Rectal smooth muscle tissue (tissue), 1 donor: ENCODE results near the gene TMEM220.

Experiments used
- H3K27ac ChIP-seq: one replicate; pipeline ENCODE4 v1.7.0; 2013; ENCODE audit warnings: low read depth, low read length, inconsistent platforms
- H3K27me3 ChIP-seq: one replicate; pipeline ENCODE4 v1.7.0; 2013; ENCODE audit warnings: low read length; ENCODE audit not compliant: control insufficient read depth, insufficient read depth
- H3K36me3 ChIP-seq: one replicate; pipeline ENCODE4 v1.7.0; 2013; ENCODE audit warnings: low read length; ENCODE audit not compliant: control insufficient read depth, insufficient read depth
- H3K4me1 ChIP-seq: one replicate; pipeline ENCODE4 v1.7.0; 2013; ENCODE audit warnings: low read length; ENCODE audit not compliant: control insufficient read depth, insufficient read depth
- H3K4me3 ChIP-seq: one replicate; pipeline ENCODE4 v1.7.0; 2013; ENCODE audit warnings: low read length
- H3K9ac ChIP-seq: one replicate; pipeline ENCODE4 v1.7.0; 2013; ENCODE audit warnings: low read length

The TMEM220 gene

GRCh38 chr17:10729334-10730193 lies at the start of gene TMEM220:
TSS of gene TMEM220 (minus strand) at chr17:10730023. CDS start at chr17:10729851, 172 bp downstream.
- Histone ChIP-seq H3K36me3 (no peaks in the 10 kb centered on the region), H3K27ac (peak within 1 kb of the TSS; percentile 96), H3K27me3 (no peaks in the 10 kb centered on the region), H3K4me1 (peaks cover 5% of the 10 kb centered on the region), H3K9ac (peak within 1 kb of the TSS; percentile 80), H3K4me3 (peak within 1 kb of the TSS; percentile 72)

- Histone ChIP-seq H3K9ac (no peak overlapping the region), H3K4me3 (no peak overlapping the region), H3K27me3 (no peaks in the 10 kb centered on the region), H3K27ac (no peak overlapping the region), H3K4me1 (no peaks in the 10 kb centered on the region), H3K36me3 (no peaks in the 10 kb centered on the region)
Measured at GRCh38 chr17:10779609-10780008, 49.8 kb upstream of the TMEM220 start.

- no peak overlapping the region for H3K9ac ChIP-seq
Measured at GRCh38 chr17:10777890-10778289, 48.1 kb upstream of the TMEM220 start.

GRCh38 chr17:10777131-10777807 lies 47.4 kb upstream of the TMEM220 start:
- Histone ChIP-seq H3K36me3 (no peaks in the 10 kb centered on the region), H3K27me3 (no peaks in the 10 kb centered on the region), H3K9ac (no peak overlapping the region), H3K4me1 (no peaks in the 10 kb centered on the region), H3K27ac (no peak overlapping the region), H3K4me3 (no peak overlapping the region)

More at GRCh38 chr17:10777890-10778289, 48.1 kb upstream of the TMEM220 start:
- no peaks in the 10 kb centered on the region for H3K4me1 ChIP-seq
- no peak overlapping the region for H3K4me3 ChIP-seq
- H3K27me3 ChIP-seq = no peaks in the 10 kb centered on the region
- no peaks in the 10 kb centered on the region for H3K36me3 ChIP-seq
- no peak overlapping the region for H3K27ac ChIP-seq

GRCh38 chr17:10776381-10776780 lies 46.6 kb upstream of the TMEM220 start:
- no peak overlapping the region for H3K27ac ChIP-seq
- H3K9ac ChIP-seq = no peak overlapping the region
- no peaks in the 10 kb centered on the region for H3K4me1 ChIP-seq
- no peak overlapping the region for H3K4me3 ChIP-seq
- H3K36me3 ChIP-seq = no peaks in the 10 kb centered on the region
- no peaks in the 10 kb centered on the region for H3K27me3 ChIP-seq

- Histone ChIP-seq H3K9ac (no peak overlapping the region), H3K4me1 (no peaks in the 10 kb centered on the region), H3K27me3 (no peaks in the 10 kb centered on the region), H3K36me3 (no peaks in the 10 kb centered on the region), H3K4me3 (no peak overlapping the region), H3K27ac (no peak overlapping the region)
Measured at GRCh38 chr17:10775740-10776356, 46.0 kb upstream of the TMEM220 start.

- Histone ChIP-seq H3K27ac (no peak overlapping the region), H3K36me3 (no peaks in the 10 kb centered on the region), H3K4me3 (no peak overlapping the region), H3K4me1 (no peaks in the 10 kb centered on the region), H3K9ac (no peak overlapping the region), H3K27me3 (no peaks in the 10 kb centered on the region)
Measured at GRCh38 chr17:10775058-10775457, 45.2 kb upstream of the TMEM220 start.

- Histone ChIP-seq H3K4me1 (no peaks in the 10 kb centered on the region), H3K27ac (no peak overlapping the region), H3K9ac (no peak overlapping the region), H3K4me3 (no peak overlapping the region), H3K27me3 (no peaks in the 10 kb centered on the region), H3K36me3 (no peaks in the 10 kb centered on the region)
Measured at GRCh38 chr17:10773391-10773790, 43.6 kb upstream of the TMEM220 start.

GRCh38 chr17:10772425-10773380 lies 42.9 kb upstream of the TMEM220 start:
- H3K36me3 ChIP-seq = no peaks in the 10 kb centered on the region
- no peak overlapping the region for H3K4me3 ChIP-seq
- no peaks in the 10 kb centered on the region for H3K27me3 ChIP-seq
- no peaks in the 10 kb centered on the region for H3K4me1 ChIP-seq
- H3K9ac ChIP-seq = no peak overlapping the region
- H3K27ac ChIP-seq = no peak overlapping the region

GRCh38 chr17:10771148-10771547 lies 41.3 kb upstream of the TMEM220 start:
- Histone ChIP-seq H3K4me3 (no peak overlapping the region), H3K27ac (no peak overlapping the region), H3K9ac (no peak overlapping the region), H3K27me3 (no peaks in the 10 kb centered on the region), H3K36me3 (no peaks in the 10 kb centered on the region), H3K4me1 (no peaks in the 10 kb centered on the region)

- Histone ChIP-seq H3K9ac (no peak overlapping the region), H3K4me3 (no peak overlapping the region), H3K27ac (no peak overlapping the region), H3K36me3 (no peaks in the 10 kb centered on the region), H3K27me3 (no peaks in the 10 kb centered on the region), H3K4me1 (no peaks in the 10 kb centered on the region)
Measured at GRCh38 chr17:10769840-10770239, 40.0 kb upstream of the TMEM220 start.
